HCT116 (cell line): Measurements from ENCODE around the gene ASCL5.

ENCODE experiments used
- CTCF ChIP-seq, 3 experiments: fragments of 200-600 bp in 1 of 3; sonication (generic) in 1 of 3; IDR thresholded peaks in 2 of 3; conservative IDR thresholded peaks in 1 of 3; 2 replicates each; pipeline ENCODE4 v1.5.1; 2012 to 2017; ENCODE audit warnings: low read depth in 2 of 3, low read length in 2 of 3, antibody characterized with exemption in 1 of 3, borderline replicate concordance in 1 of 3, control low read depth in 1 of 3, mild to moderate bottlenecking in 1 of 3, mixed read lengths in 1 of 3, mixed run types in 1 of 3, moderate library complexity in 1 of 3; ENCODE audit not compliant: insufficient read depth in 1 of 3
- EZH2 ChIP-seq: fragments of 200-600 bp; sonication (generic); IDR thresholded peaks from 2 replicates; pipeline ENCODE4 v1.6.1; 2017; ENCODE audit warnings: antibody characterized with exemption, mixed run types
- POLR2A ChIP-seq: IDR thresholded peaks from 2 replicates; pipeline ENCODE4 v1.7.0; 2011; ENCODE audit warnings: borderline replicate concordance; ENCODE audit not compliant: insufficient read depth, insufficient read length; ENCODE audit errors: extremely low read depth
- ZFX ChIP-seq: fragments of 450-650 bp; IDR thresholded peaks from 2 replicates; pipeline ENCODE4 v1.6.1; 2017

GRCh38 chr1:201115390-201115937 lies 11.5 kb downstream of the ASCL5 start:
- TF ChIP-seq CTCF (IDR thresholded peaks at IDR 0.05 in 2 of 3, conservative IDR thresholded peaks at IDR 0.05 in 1 of 3; ENCODE audit: borderline replicate concordance in 1 of 3, insufficient read depth in 1 of 3, low read depth in 2 of 3, low read length in 2 of 3) (no peak), POLR2A (no peak), EZH2 (no peak), ZFX (no peak)
